GM12891 (cell line): ENCODE data around the gene HOXD3.

Experiments used
- DNase-seq: peaks from one replicate; pipeline ENCODE4 v3.0.0; 2011; ENCODE audit warnings: low spot score; ENCODE audit not compliant: insufficient read length
- FAIRE-seq: peaks from 2 replicates; lab custom pipeline; 2011; peaks lifted over from hg19 to GRCh38; lab: Jason Lieb, UNC
- PAX5 ChIP-seq: IDR thresholded peaks from 2 replicates; pipeline ENCODE4 v1.6.1; 2011; ENCODE audit warnings: low read length, moderate library complexity, mild to moderate bottlenecking; ENCODE audit not compliant: insufficient read depth, severe bottlenecking
- POLR2A ChIP-seq: IDR thresholded peaks from 2 replicates; pipeline ENCODE4 v1.6.1; 2011; ENCODE audit warnings: low read depth, low read length, control low read depth
- POLR2AphosphoS5 ChIP-seq: IDR thresholded peaks from 2 replicates; pipeline ENCODE4 v1.6.1; 2011; ENCODE audit warnings: low read depth, low read length, control low read depth
- POU2F2 ChIP-seq: IDR thresholded peaks from 2 replicates; pipeline ENCODE4 v1.6.1; 2011; ENCODE audit warnings: low read depth, mild to moderate bottlenecking, control low read depth, low read length, moderate library complexity
- SPI1 ChIP-seq: IDR thresholded peaks from 2 replicates; pipeline ENCODE4 v1.6.1; 2011; ENCODE audit warnings: low read depth, low read length, control low read depth
- TAF1 ChIP-seq: IDR thresholded peaks from 2 replicates; pipeline ENCODE4 v1.6.1; 2011; ENCODE audit warnings: low read depth, low read length, control low read depth

The HOXD3 gene

GRCh38 chr2:176114120-176114929 is 42.8 kb upstream of the HOXD3 start:
- DNase-seq (no peak), FAIRE-seq (no peak)
- TF ChIP-seq POLR2AphosphoS5 (no peak), TAF1 (no peak), POLR2A (no peak), PAX5 (no peak), SPI1 (no peak), POU2F2 (no peak)

- DNase-seq (no peak), FAIRE-seq (no peak)
- TF ChIP-seq POLR2A (no peak), POLR2AphosphoS5 (no peak), PAX5 (no peak), POU2F2 (no peak), TAF1 (no peak), SPI1 (no peak)
Observed at GRCh38 chr2:176114930-176115625, 42.0 kb upstream of the HOXD3 start.

GRCh38 chr2:176115883-176116813 is 41.0 kb upstream of the HOXD3 start, which contains the start of gene HOXD10:
Gene HOXD10 (plus strand): TSS chr2:176116778. CDS start chr2:176116834, 56 bp downstream.
- TF ChIP-seq PAX5 (no peak), POLR2AphosphoS5 (no peak), POLR2A (no peak), SPI1 (no peak), TAF1 (no peak), POU2F2 (no peak)
- no peak for FAIRE-seq
- no peak for DNase-seq

- FAIRE-seq = no peak
- DNase-seq = no peak
- TF ChIP-seq POLR2AphosphoS5 = no peak
- TF ChIP-seq TAF1 = no peak
- no peak for TF ChIP-seq POU2F2
- TF ChIP-seq POLR2A = no peak
- no peak for TF ChIP-seq PAX5
- no peak for TF ChIP-seq SPI1
Observed at GRCh38 chr2:176117162-176117822, 39.8 kb upstream of the HOXD3 start.

GRCh38 chr2:176117823-176118371 is 39.2 kb upstream of the HOXD3 start:
- no peak for TF ChIP-seq TAF1
- DNase-seq (no peak), FAIRE-seq (no peak)

- DNase-seq = no peak
- TF ChIP-seq POLR2AphosphoS5 = no peak
- TF ChIP-seq POLR2A = no peak
- TF ChIP-seq SPI1 = no peak
- TF ChIP-seq POU2F2 = no peak
- TF ChIP-seq PAX5 = no peak
- TF ChIP-seq TAF1 = no peak
- FAIRE-seq = no peak
Observed at GRCh38 chr2:176118601-176119339, 38.3 kb upstream of the HOXD3 start.

- FAIRE-seq (no peak), DNase-seq (no peak)
- TF ChIP-seq POLR2A (no peak), TAF1 (no peak), POU2F2 (no peak), POLR2AphosphoS5 (no peak), SPI1 (no peak), PAX5 (no peak)
Observed at GRCh38 chr2:176120364-176121189, 36.5 kb upstream of the HOXD3 start.
